Karpas-422 (cell line): ENCODE data around the gene HS6ST3. TPM values are rescaled to one million over a fixed set of nuclear protein-coding genes. Genes with fewer than 3 reads are reported as not detected.

Experiments used
- DNase-seq: peaks from one replicate; pipeline ENCODE4 v3.0.0-alpha.2; 2015
- H2AFZ ChIP-seq: fragments of 200-600 bp; sonication (generic); 2 replicates; pipeline ENCODE4 v1.6.1; 2014; ENCODE audit warnings: antibody characterized with exemption, low read length, mixed read lengths
- H3K27ac ChIP-seq: fragments of 200-600 bp; sonication (generic); 2 replicates; pipeline ENCODE4 v1.5.1; 2014; ENCODE audit warnings: mild to moderate bottlenecking, low read length, moderate library complexity
- H3K27me3 ChIP-seq: fragments of 200-600 bp; sonication (generic); 2 replicates; pipeline ENCODE4 v1.6.1; 2014; ENCODE audit warnings: low read length, mixed read lengths
- H3K36me3 ChIP-seq: fragments of 200-600 bp; sonication (generic); 2 replicates; pipeline ENCODE4 v1.6.1; 2014; ENCODE audit warnings: low read length, mixed read lengths; ENCODE audit not compliant: insufficient read depth
- H3K4me1 ChIP-seq: fragments of 200-600 bp; sonication (generic); 2 replicates; pipeline ENCODE4 v1.6.1; 2014; ENCODE audit warnings: mild to moderate bottlenecking, low read length, mixed read lengths
- H3K4me2 ChIP-seq: fragments of 200-600 bp; sonication (generic); 2 replicates; pipeline ENCODE4 v1.6.1; 2014; ENCODE audit warnings: low read length, low read depth, mild to moderate bottlenecking; ENCODE audit not compliant: poor library complexity, severe bottlenecking
- H3K4me3 ChIP-seq: fragments of 200-600 bp; sonication (generic); 2 replicates; pipeline ENCODE4 v1.5.1; 2014; ENCODE audit warnings: mild to moderate bottlenecking, antibody characterized with exemption, low read length, mixed read lengths
- H3K79me2 ChIP-seq: fragments of 200-600 bp; sonication (generic); 2 replicates; pipeline ENCODE4 v1.6.1; 2014; ENCODE audit warnings: mild to moderate bottlenecking, low read length, mixed read lengths
- H3K9ac ChIP-seq: fragments of 200-600 bp; sonication (generic); 2 replicates; pipeline ENCODE4 v1.6.0; 2014; ENCODE audit warnings: low read length
- H3K9me2 ChIP-seq: fragments of 200-600 bp; sonication (generic), shearing (Covaris generic); replicated peaks from 2 replicates; pipeline ENCODE4 v1.6.0; 2014; ENCODE audit warnings: mild to moderate bottlenecking, low read length, moderate library complexity; ENCODE audit not compliant: insufficient read depth
- H3K9me3 ChIP-seq: fragments of 300-700, 200-600 bp; sonication (generic); 2 replicates; pipeline ENCODE4 v1.6.1; 2014; ENCODE audit warnings: low read length, mixed read lengths
- H4K20me1 ChIP-seq: fragments of 200-600 bp; sonication (generic); 2 replicates; pipeline ENCODE4 v1.6.1; 2014; ENCODE audit warnings: mild to moderate bottlenecking, antibody characterized with exemption, low read length, low read depth; ENCODE audit not compliant: insufficient read depth
- total RNA-seq: library from RNA; depleted of rRNA; stranded (reverse); fragments of >200 nt; shearing (Covaris generic); gene quantifications from 2 replicates; pipeline ENCODE4 v1.2.3, GENCODE V29; 2014; ENCODE audit warnings: low replicate concordance

The HS6ST3 gene
- total RNA-seq, 1 experiment from 2014 or later, result not detected

- H4K20me1 ChIP-seq, result no peaks in the 10 kb centered on the region
- no peaks in the 10 kb centered on the region; the same call in 1 of the 2 replicates for H3K9me2 ChIP-seq
- H3K4me1 ChIP-seq, result no peaks in the 10 kb centered on the region
- no peak overlapping the region for H3K4me3 ChIP-seq
- H3K36me3 ChIP-seq, result no peaks in the 10 kb centered on the region
- H3K27ac ChIP-seq, result no peak overlapping the region
- H3K27me3 ChIP-seq, result no peaks in the 10 kb centered on the region
- H3K79me2 ChIP-seq, result no peaks in the 10 kb centered on the region
- H3K4me2 ChIP-seq, result no peak overlapping the region
- DNase-seq, result no peak
- no peak overlapping the region for H3K9ac ChIP-seq
- no peak overlapping the region for H2AFZ ChIP-seq
- H3K9me3 ChIP-seq, result no peaks in the 10 kb centered on the region
Observed at GRCh38 chr13:96673825-96674224, 583.9 kb downstream of the HS6ST3 start.

- no peak for DNase-seq
- Histone ChIP-seq H3K4me3 (no peak overlapping the region), H3K9me3 (no peaks in the 10 kb centered on the region), H4K20me1 (no peaks in the 10 kb centered on the region), H3K27ac (no peak overlapping the region), H2AFZ (no peak overlapping the region), H3K9me2 (no peaks in the 10 kb centered on the region; the same call in 1 of the 2 replicates), H3K9ac (no peak overlapping the region), H3K27me3 (no peaks in the 10 kb centered on the region), H3K79me2 (no peaks in the 10 kb centered on the region), H3K4me1 (no peaks in the 10 kb centered on the region), H3K4me2 (no peak overlapping the region), H3K36me3 (no peaks in the 10 kb centered on the region)
Observed at GRCh38 chr13:96677029-96677428, 587.1 kb downstream of the HS6ST3 start.

GRCh38 chr13:96678801-96679200 lies 588.9 kb downstream of the HS6ST3 start:
- H3K9me2 ChIP-seq, result no peaks in the 10 kb centered on the region; the same call in 1 of the 2 replicates
- H2AFZ ChIP-seq, result no peak overlapping the region
- no peak for DNase-seq
- H3K4me2 ChIP-seq, result no peak overlapping the region
- H3K9me3 ChIP-seq, result no peaks in the 10 kb centered on the region
- H3K27ac ChIP-seq, result no peak overlapping the region
- H3K9ac ChIP-seq, result no peak overlapping the region
- no peaks in the 10 kb centered on the region for H3K36me3 ChIP-seq
- H3K4me1 ChIP-seq, result no peaks in the 10 kb centered on the region
- H4K20me1 ChIP-seq, result no peaks in the 10 kb centered on the region
- no peak overlapping the region for H3K4me3 ChIP-seq
- H3K27me3 ChIP-seq, result no peaks in the 10 kb centered on the region
- no peaks in the 10 kb centered on the region for H3K79me2 ChIP-seq

- Histone ChIP-seq H4K20me1 (no peaks in the 10 kb centered on the region), H3K9me2 (no peaks in the 10 kb centered on the region; the same call in 1 of the 2 replicates), H3K27ac (no peak overlapping the region), H3K79me2 (no peaks in the 10 kb centered on the region), H3K9ac (no peak overlapping the region), H3K36me3 (no peaks in the 10 kb centered on the region), H3K9me3 (no peaks in the 10 kb centered on the region), H3K4me1 (no peaks in the 10 kb centered on the region), H2AFZ (no peak overlapping the region), H3K4me3 (no peak overlapping the region), H3K27me3 (no peaks in the 10 kb centered on the region), H3K4me2 (no peak overlapping the region)
- no peak for DNase-seq
Observed at GRCh38 chr13:96680898-96681297, 591.0 kb downstream of the HS6ST3 start.

GRCh38 chr13:96681766-96682165 lies 591.9 kb downstream of the HS6ST3 start:
- Histone ChIP-seq H4K20me1 (no peaks in the 10 kb centered on the region), H2AFZ (no peak overlapping the region), H3K79me2 (no peaks in the 10 kb centered on the region), H3K9ac (no peak overlapping the region), H3K27me3 (no peaks in the 10 kb centered on the region), H3K4me2 (no peak overlapping the region), H3K27ac (no peak overlapping the region), H3K4me1 (no peaks in the 10 kb centered on the region), H3K4me3 (no peak overlapping the region), H3K9me2 (no peaks in the 10 kb centered on the region; the same call in 1 of the 2 replicates), H3K9me3 (no peaks in the 10 kb centered on the region), H3K36me3 (no peaks in the 10 kb centered on the region)
- no peak for DNase-seq

- Histone ChIP-seq H3K9ac (no peak overlapping the region), H3K79me2 (no peaks in the 10 kb centered on the region), H3K4me2 (no peak overlapping the region), H3K27ac (no peak overlapping the region), H3K36me3 (no peaks in the 10 kb centered on the region), H3K4me3 (no peak overlapping the region), H3K9me2 (no peaks in the 10 kb centered on the region), H4K20me1 (no peaks in the 10 kb centered on the region), H3K9me3 (no peaks in the 10 kb centered on the region), H3K4me1 (no peaks in the 10 kb centered on the region), H2AFZ (no peak overlapping the region), H3K27me3 (no peaks in the 10 kb centered on the region)
- no peak for DNase-seq
Observed at GRCh38 chr13:96684469-96684868, 594.6 kb downstream of the HS6ST3 start.

GRCh38 chr13:96684907-96685306 lies 595.0 kb downstream of the HS6ST3 start:
- Histone ChIP-seq H3K9me3 (no peaks in the 10 kb centered on the region), H3K9me2 (no peaks in the 10 kb centered on the region), H2AFZ (no peak overlapping the region), H3K27me3 (no peaks in the 10 kb centered on the region), H3K4me2 (no peak overlapping the region), H3K79me2 (no peaks in the 10 kb centered on the region), H3K36me3 (no peaks in the 10 kb centered on the region), H3K4me3 (no peak overlapping the region), H3K27ac (no peak overlapping the region), H3K4me1 (no peaks in the 10 kb centered on the region), H4K20me1 (no peaks in the 10 kb centered on the region), H3K9ac (no peak overlapping the region)
- no peak for DNase-seq

- no peaks in the 10 kb centered on the region for H3K9me2 ChIP-seq
- H3K27ac ChIP-seq, result no peak overlapping the region
- no peaks in the 10 kb centered on the region for H3K36me3 ChIP-seq
- H3K9ac ChIP-seq, result no peak overlapping the region
- H3K9me3 ChIP-seq, result no peaks in the 10 kb centered on the region
- no peak overlapping the region for H3K4me2 ChIP-seq
- no peaks in the 10 kb centered on the region for H3K27me3 ChIP-seq
- no peak for DNase-seq
- H3K4me1 ChIP-seq, result no peaks in the 10 kb centered on the region
- no peaks in the 10 kb centered on the region for H4K20me1 ChIP-seq
- H3K79me2 ChIP-seq, result no peaks in the 10 kb centered on the region
- no peak overlapping the region for H2AFZ ChIP-seq
- no peak overlapping the region for H3K4me3 ChIP-seq
Observed at GRCh38 chr13:96686286-96686685, 596.4 kb downstream of the HS6ST3 start.

- H3K4me2 ChIP-seq, result no peak overlapping the region
- no peak overlapping the region for H3K4me3 ChIP-seq
- no peak for DNase-seq
- H3K36me3 ChIP-seq, result no peaks in the 10 kb centered on the region
- H3K79me2 ChIP-seq, result no peaks in the 10 kb centered on the region
- no peak overlapping the region for H3K27ac ChIP-seq
- no peak overlapping the region for H2AFZ ChIP-seq
- no peaks in the 10 kb centered on the region for H3K4me1 ChIP-seq
- H3K9me2 ChIP-seq, result no peaks in the 10 kb centered on the region
- H3K9me3 ChIP-seq, result no peaks in the 10 kb centered on the region
- no peak overlapping the region for H3K9ac ChIP-seq
- H4K20me1 ChIP-seq, result no peaks in the 10 kb centered on the region
- H3K27me3 ChIP-seq, result no peaks in the 10 kb centered on the region
Observed at GRCh38 chr13:96687191-96687590, 597.3 kb downstream of the HS6ST3 start.
